Measurements from ENCODE around the gene ZNF546.

ZNF546 gene

GRCh38 chr19:39968789-39969188 lies 28.1 kb upstream of the ZNF546 start:
- Histone ChIP-seq H3K36me3 (ENCODE audit: control insufficient read depth, insufficient read depth, low read length) (peaks cover 18% of the 10 kb centered on the region), H3K27me3 (ENCODE audit: control insufficient read depth, insufficient read depth, low read length) (no peaks in the 10 kb centered on the region), H3K4me1 (ENCODE audit: control insufficient read depth, insufficient read depth, low read length) (peaks cover 4% of the 10 kb centered on the region; the same call in 1 of the 2 replicates), H3K4me3 (ENCODE audit: low read depth, low read length) (no peak overlapping the region), H3K27ac (ENCODE audit: low read depth, low read length) (no peak overlapping the region), H3K9ac (ENCODE audit: low read length) (no peak overlapping the region), H3K9me3 (ENCODE audit: control insufficient read depth, insufficient read depth, low read depth, low read length) (no peaks in the 10 kb centered on the region)

- no peak overlapping the region for H3K9ac ChIP-seq (ENCODE audit: low read length)
- no peaks in the 10 kb centered on the region for H3K27me3 ChIP-seq (ENCODE audit: control insufficient read depth, insufficient read depth, low read length)
- no peak overlapping the region for H3K4me3 ChIP-seq (ENCODE audit: low read depth, low read length)
- H3K4me1 ChIP-seq (ENCODE audit: control insufficient read depth, insufficient read depth, low read length) = peaks cover 4% of the 10 kb centered on the region; the same call in 1 of the 2 replicates
- H3K27ac ChIP-seq (ENCODE audit: low read depth, low read length) = no peak overlapping the region
- H3K9me3 ChIP-seq (ENCODE audit: control insufficient read depth, insufficient read depth, low read depth, low read length) = no peaks in the 10 kb centered on the region
- peaks cover 23% of the 10 kb centered on the region for H3K36me3 ChIP-seq (ENCODE audit: control insufficient read depth, insufficient read depth, low read length)
These were observed 27.6 kb upstream of the ZNF546 start for GRCh38 chr19:39969266-39969665.

GRCh38 chr19:39969681-39970424 lies 27.0 kb upstream of the ZNF546 start:
- peak overlapping the region; percentile 76 for H3K9ac ChIP-seq (ENCODE audit: low read length)
- peak overlapping the region; percentile 60; the same call in 1 of the 2 replicates for H3K27ac ChIP-seq (ENCODE audit: low read depth, low read length)

GRCh38 chr19:39970425-39970674 lies 26.5 kb upstream of the ZNF546 start:
- H3K9ac ChIP-seq (ENCODE audit: low read length) = peak overlapping the region; percentile 76
- peak overlapping the region; percentile 79 for H3K4me3 ChIP-seq (ENCODE audit: low read depth, low read length)
- peaks cover 33% of the 10 kb centered on the region for H3K36me3 ChIP-seq (ENCODE audit: control insufficient read depth, insufficient read depth, low read length)
- no peaks in the 10 kb centered on the region for H3K9me3 ChIP-seq (ENCODE audit: control insufficient read depth, insufficient read depth, low read depth, low read length)
- no peaks in the 10 kb centered on the region for H3K27me3 ChIP-seq (ENCODE audit: control insufficient read depth, insufficient read depth, low read length)
- H3K27ac ChIP-seq (ENCODE audit: low read depth, low read length) = peak overlapping the region; percentile 60; the same call in 1 of the 2 replicates
- peaks cover 4% of the 10 kb centered on the region; the same call in 1 of the 2 replicates for H3K4me1 ChIP-seq (ENCODE audit: control insufficient read depth, insufficient read depth, low read length)

More at GRCh38 chr19:39969681-39970424, 27.0 kb upstream of the ZNF546 start:
- Histone ChIP-seq H3K4me1 (ENCODE audit: control insufficient read depth, insufficient read depth, low read length) (peaks cover 4% of the 10 kb centered on the region; the same call in 1 of the 2 replicates), H3K36me3 (ENCODE audit: control insufficient read depth, insufficient read depth, low read length) (peaks cover 29% of the 10 kb centered on the region), H3K9me3 (ENCODE audit: control insufficient read depth, insufficient read depth, low read depth, low read length) (no peaks in the 10 kb centered on the region), H3K27me3 (ENCODE audit: control insufficient read depth, insufficient read depth, low read length) (no peaks in the 10 kb centered on the region), H3K4me3 (ENCODE audit: low read depth, low read length) (peak overlapping the region; percentile 79)

- H3K4me3 ChIP-seq (ENCODE audit: low read depth, low read length) = peak within 1 kb of the TSS; percentile 79
- peaks cover 4% of the 10 kb centered on the region; the same call in 1 of the 2 replicates for H3K4me1 ChIP-seq (ENCODE audit: control insufficient read depth, insufficient read depth, low read length)
- peak within 1 kb of the TSS; percentile 84 for H3K9ac ChIP-seq (ENCODE audit: low read length)
- H3K9me3 ChIP-seq (ENCODE audit: control insufficient read depth, insufficient read depth, low read depth, low read length) = no peaks in the 10 kb centered on the region
- no peaks in the 10 kb centered on the region for H3K27me3 ChIP-seq (ENCODE audit: control insufficient read depth, insufficient read depth, low read length)
- H3K36me3 ChIP-seq (ENCODE audit: control insufficient read depth, insufficient read depth, low read length) = peaks cover 38% of the 10 kb centered on the region
- peak within 1 kb of the TSS; percentile 60; the same call in 1 of the 2 replicates for H3K27ac ChIP-seq (ENCODE audit: low read depth, low read length)
These were observed 26.0 kb upstream of the ZNF546 start, which contains the start of gene PSMC4 for GRCh38 chr19:39970675-39971379. Gene PSMC4 (plus strand): TSS chr19:39971165. CDS start chr19:39971203, 38 bp downstream.

- Histone ChIP-seq H3K27ac (ENCODE audit: low read depth, low read length) (peak overlapping the region; percentile 58; the same call in 1 of the 2 replicates), H3K36me3 (ENCODE audit: control insufficient read depth, insufficient read depth, low read length) (peaks cover 38% of the 10 kb centered on the region), H3K9me3 (ENCODE audit: control insufficient read depth, insufficient read depth, low read depth, low read length) (no peaks in the 10 kb centered on the region)
These were observed 25.4 kb upstream of the ZNF546 start for GRCh38 chr19:39971380-39972035.

GRCh38 chr19:39974377-39975155 lies 22.3 kb upstream of the ZNF546 start:
- Histone ChIP-seq H3K4me1 (ENCODE audit: control insufficient read depth, insufficient read depth, low read length) (peaks cover 4% of the 10 kb centered on the region; the same call in 1 of the 2 replicates), H3K36me3 (ENCODE audit: control insufficient read depth, insufficient read depth, low read length) (peaks cover 65% of the 10 kb centered on the region), H3K9me3 (ENCODE audit: control insufficient read depth, insufficient read depth, low read depth, low read length) (no peaks in the 10 kb centered on the region), H3K9ac (ENCODE audit: low read length) (no peak overlapping the region), H3K27ac (ENCODE audit: low read depth, low read length) (no peak overlapping the region), H3K4me3 (ENCODE audit: low read depth, low read length) (no peak overlapping the region), H3K27me3 (ENCODE audit: control insufficient read depth, insufficient read depth, low read length) (no peaks in the 10 kb centered on the region)

More at GRCh38 chr19:39971380-39972035, 25.4 kb upstream of the ZNF546 start:
- Histone ChIP-seq H3K27me3 (ENCODE audit: control insufficient read depth, insufficient read depth, low read length) (no peaks in the 10 kb centered on the region), H3K9ac (ENCODE audit: low read length) (peak overlapping the region; percentile 84), H3K4me1 (ENCODE audit: control insufficient read depth, insufficient read depth, low read length) (peaks cover 4% of the 10 kb centered on the region; the same call in 1 of the 2 replicates), H3K4me3 (ENCODE audit: low read depth, low read length) (peak overlapping the region; percentile 79)

- H3K4me3 ChIP-seq (ENCODE audit: low read depth, low read length) = no peak overlapping the region
- no peak overlapping the region for H3K27ac ChIP-seq (ENCODE audit: low read depth, low read length)
- no peaks in the 10 kb centered on the region for H3K27me3 ChIP-seq (ENCODE audit: control insufficient read depth, insufficient read depth, low read length)
- no peaks in the 10 kb centered on the region for H3K4me1 ChIP-seq (ENCODE audit: control insufficient read depth, insufficient read depth, low read length)
- H3K36me3 ChIP-seq (ENCODE audit: control insufficient read depth, insufficient read depth, low read length) = peaks cover 59% of the 10 kb centered on the region
- H3K9me3 ChIP-seq (ENCODE audit: control insufficient read depth, insufficient read depth, low read depth, low read length) = peaks cover 35% of the 10 kb centered on the region
- no peak overlapping the region for H3K9ac ChIP-seq (ENCODE audit: low read length)
These were observed 14.0 kb upstream of the ZNF546 start for GRCh38 chr19:39982883-39983282.

GRCh38 chr19:39983695-39984300 lies 13.1 kb upstream of the ZNF546 start:
- peaks cover 50% of the 10 kb centered on the region for H3K36me3 ChIP-seq (ENCODE audit: control insufficient read depth, insufficient read depth, low read length)
- no peak overlapping the region for H3K27ac ChIP-seq (ENCODE audit: low read depth, low read length)
- no peak overlapping the region for H3K4me3 ChIP-seq (ENCODE audit: low read depth, low read length)
- peaks cover 35% of the 10 kb centered on the region for H3K9me3 ChIP-seq (ENCODE audit: control insufficient read depth, insufficient read depth, low read depth, low read length)
- H3K4me1 ChIP-seq (ENCODE audit: control insufficient read depth, insufficient read depth, low read length) = no peaks in the 10 kb centered on the region
- H3K27me3 ChIP-seq (ENCODE audit: control insufficient read depth, insufficient read depth, low read length) = no peaks in the 10 kb centered on the region
- no peak overlapping the region for H3K9ac ChIP-seq (ENCODE audit: low read length)

GRCh38 chr19:39986643-39987042 lies 10.2 kb upstream of the ZNF546 start:
- no peaks in the 10 kb centered on the region for H3K4me1 ChIP-seq (ENCODE audit: control insufficient read depth, insufficient read depth, low read length)

More at GRCh38 chr19:39986643-39987042, 10.2 kb upstream of the ZNF546 start:
- H3K9ac ChIP-seq (ENCODE audit: low read length) = no peak overlapping the region
- H3K27me3 ChIP-seq (ENCODE audit: control insufficient read depth, insufficient read depth, low read length) = no peaks in the 10 kb centered on the region
- peaks cover 21% of the 10 kb centered on the region for H3K36me3 ChIP-seq (ENCODE audit: control insufficient read depth, insufficient read depth, low read length)
- H3K27ac ChIP-seq (ENCODE audit: low read depth, low read length) = no peak overlapping the region
- peaks cover 35% of the 10 kb centered on the region for H3K9me3 ChIP-seq (ENCODE audit: control insufficient read depth, insufficient read depth, low read depth, low read length)
- no peak overlapping the region for H3K4me3 ChIP-seq (ENCODE audit: low read depth, low read length)

Measured in HUES6 (cell line).